Right kidney (tissue), 1 donor: ENCODE measurements around the gene SRPRA.
"Not testable (repeated sequence)": the region's sequence is repeated elsewhere in the genome, so short reads cannot be mapped to it uniquely, and the experiment has no call there.

ENCODE experiments used
- DNase-seq: peaks from one replicate; pipeline ENCODE4 v3.0.0-alpha.2; 2016

Gene SRPRA

DNA sequence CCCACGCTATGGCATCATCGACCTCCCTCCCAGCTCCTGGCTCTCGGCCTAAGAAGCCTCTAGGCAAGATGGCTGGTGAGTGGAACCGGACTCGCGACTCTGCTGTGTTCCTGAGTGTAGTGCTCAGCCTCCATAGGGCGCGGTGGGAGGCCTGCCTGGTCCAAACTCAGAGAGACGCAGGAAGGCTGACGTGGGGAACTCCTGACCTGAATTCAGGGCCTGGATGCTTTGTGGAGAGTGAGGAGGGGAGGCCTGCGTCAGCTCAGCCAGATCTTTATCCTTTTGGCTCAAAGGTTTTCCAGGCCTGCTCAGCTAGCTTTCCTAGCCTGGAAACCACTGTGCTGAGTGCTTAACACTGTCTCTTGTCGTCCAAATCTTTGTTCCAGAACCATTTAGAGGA lies 22.2 kb upstream of the SRPRA start:
- DNase-seq = no peak

- no peak for DNase-seq
These were observed 19.5 kb upstream of the SRPRA start for GRCh38 chr11:126288237-126288636.

DNA sequence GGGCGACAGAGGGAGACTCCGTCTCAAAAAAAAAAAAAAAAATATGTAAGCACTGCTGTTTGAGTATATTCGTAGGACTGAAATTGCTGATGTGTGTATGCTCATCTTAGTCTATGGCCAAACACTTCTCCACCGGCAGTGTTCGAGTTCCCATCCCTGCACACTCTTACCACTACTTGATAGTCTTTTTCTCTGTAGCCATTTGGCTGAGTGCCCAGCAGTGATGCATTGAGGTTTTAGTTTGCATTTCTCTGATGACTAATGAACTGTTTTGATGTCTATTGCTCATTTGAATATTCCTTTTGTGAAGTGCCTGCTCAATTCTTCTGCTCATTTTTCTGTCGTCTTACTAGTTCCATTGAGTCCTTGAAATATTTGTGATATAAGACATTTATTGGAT lies 16.1 kb upstream of the SRPRA start:
- DNase-seq = no peak

GRCh38 chr11:126282736-126283591 lies 14.3 kb upstream of the SRPRA start, which contains the start of gene TIRAP:
Gene TIRAP (plus strand): TSS chr11:126283093. CDS start chr11:126290895, 7,802 bp downstream.
- DNase-seq = peak; percentile 90

- no peak for DNase-seq
These were observed 13.7 kb upstream of the SRPRA start for GRCh38 chr11:126282361-126282735.

DNA sequence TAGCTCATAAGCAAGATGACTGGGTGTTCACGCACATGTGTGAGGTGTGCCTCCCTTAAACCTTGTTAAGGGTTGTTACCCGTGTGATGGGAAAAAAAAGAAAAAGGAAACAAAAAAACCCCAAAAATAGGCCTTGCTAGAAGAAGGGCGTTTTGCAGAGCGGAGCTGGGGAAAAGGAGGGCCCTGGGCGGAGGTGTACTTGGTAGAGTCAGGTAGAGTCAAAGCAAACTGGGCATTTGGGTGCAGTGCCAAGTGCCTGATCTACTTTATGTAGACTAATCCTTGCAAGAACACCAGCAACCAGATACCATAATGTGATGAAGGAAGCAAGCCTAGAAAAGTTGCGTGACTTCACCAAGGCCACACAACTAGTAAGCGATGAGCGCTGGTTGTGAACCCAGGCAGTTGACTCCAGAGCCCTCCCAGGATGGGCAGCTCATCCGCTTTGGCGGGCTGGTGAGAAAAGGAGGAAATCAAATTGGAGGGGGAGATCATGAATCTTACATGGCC lies 13.0 kb upstream of the SRPRA start:
- no peak for DNase-seq

DNA sequence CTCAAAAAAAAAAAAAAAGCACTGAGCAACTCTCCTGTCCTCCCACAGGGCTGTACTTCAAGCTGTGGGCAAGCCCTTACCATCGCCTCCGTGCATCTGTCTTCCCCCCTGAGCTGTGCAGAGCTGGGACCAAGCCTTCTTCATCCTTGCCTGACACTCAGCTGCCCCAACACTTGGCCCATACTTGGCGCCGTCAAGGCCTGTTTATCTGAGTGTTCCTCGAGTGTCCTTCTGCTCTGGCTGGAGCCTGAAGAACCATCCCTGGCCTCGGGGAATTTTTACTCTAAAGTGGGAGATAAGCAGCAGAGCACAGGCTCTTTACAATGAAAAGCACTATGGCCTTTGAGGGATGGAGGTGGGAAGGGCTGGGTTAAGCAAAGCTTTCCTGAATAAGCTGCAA lies 12.6 kb upstream of the SRPRA start:
- DNase-seq = no peak

DNA sequence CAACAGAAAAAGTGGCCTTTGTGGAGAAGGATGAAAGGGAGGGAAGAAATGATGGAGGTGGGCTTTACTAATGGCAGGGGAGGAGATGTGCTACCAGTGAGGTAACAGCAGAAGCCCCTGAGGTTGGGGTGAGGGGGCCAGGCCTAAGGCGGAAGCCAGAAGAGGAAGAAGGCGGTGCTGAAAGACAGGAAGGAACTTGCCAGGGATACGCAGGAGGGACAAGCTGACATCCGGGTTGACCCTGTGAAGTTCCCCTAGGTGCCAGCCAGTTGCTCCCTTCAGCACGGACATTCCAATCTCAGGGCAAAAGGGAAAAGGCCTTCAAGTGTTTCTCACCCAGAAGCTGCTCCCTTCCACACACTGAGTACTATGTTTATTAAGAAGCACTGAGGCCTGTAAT lies 11.9 kb upstream of the SRPRA start:
- DNase-seq = no peak

- DNase-seq = no peak
These were observed 10.5 kb upstream of the SRPRA start for GRCh38 chr11:126279191-126279590.

DNA sequence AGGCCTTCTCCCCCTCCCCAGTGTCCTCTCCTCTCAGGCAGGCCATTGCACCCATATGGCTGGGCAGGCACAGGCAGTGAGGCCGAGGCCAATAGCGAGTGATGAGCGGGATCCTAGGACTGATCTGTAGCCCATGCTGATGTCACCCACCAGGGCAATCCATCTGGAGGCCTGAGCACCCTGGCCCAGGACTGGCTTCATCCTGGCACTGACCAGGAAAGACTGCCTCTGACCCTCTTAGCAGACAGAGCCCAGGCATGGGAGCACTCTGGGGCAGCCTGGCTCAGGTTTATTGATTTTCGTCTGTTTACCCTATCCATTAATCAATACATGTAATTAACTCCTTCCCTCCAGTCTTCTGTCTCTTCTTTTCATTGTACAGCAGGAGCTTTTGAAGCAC lies 9.1 kb upstream of the SRPRA start:
- no peak for DNase-seq

- DNase-seq = no peak
These were observed 8.6 kb upstream of the SRPRA start for GRCh38 chr11:126277322-126277721.

DNA sequence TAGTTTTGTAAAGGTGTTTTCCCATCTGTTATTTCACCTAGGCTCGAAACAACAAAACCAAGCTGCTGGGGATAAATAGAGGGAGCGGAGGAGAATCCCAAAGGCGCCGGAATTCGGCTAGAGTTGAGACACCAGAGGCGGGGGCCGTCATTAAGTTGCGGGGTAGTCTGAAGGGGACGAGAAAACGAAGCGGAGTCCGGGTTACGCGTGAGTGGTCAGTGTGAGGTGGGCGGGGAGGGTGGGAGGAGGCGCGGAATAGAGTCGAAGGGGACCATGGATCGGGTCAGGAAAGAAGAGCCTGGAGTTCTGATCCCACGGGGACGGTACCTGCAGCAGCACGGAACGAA lies 361 bp downstream of the SRPRA start:
- no peak for DNase-seq

DNA sequence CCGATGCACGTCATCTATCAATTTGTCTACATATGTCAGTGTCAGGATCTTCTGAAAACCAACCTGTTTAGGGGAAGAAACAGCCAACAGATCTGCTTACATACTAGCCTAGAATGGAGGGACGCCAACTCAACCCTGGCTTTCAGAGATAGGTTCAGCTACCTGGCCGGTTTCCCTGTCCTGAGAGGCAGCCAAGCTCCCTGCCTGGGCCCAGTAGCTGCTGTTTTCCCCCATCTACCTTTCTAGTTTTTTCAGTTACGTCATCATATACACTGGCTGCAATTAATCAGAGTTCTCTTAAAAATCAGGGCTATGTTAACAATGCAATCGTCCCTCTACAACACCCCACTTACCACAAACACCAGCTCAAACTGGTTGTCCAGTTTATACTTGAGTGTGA lies 1.0 kb downstream of the SRPRA start:
- DNase-seq = no peak

DNA sequence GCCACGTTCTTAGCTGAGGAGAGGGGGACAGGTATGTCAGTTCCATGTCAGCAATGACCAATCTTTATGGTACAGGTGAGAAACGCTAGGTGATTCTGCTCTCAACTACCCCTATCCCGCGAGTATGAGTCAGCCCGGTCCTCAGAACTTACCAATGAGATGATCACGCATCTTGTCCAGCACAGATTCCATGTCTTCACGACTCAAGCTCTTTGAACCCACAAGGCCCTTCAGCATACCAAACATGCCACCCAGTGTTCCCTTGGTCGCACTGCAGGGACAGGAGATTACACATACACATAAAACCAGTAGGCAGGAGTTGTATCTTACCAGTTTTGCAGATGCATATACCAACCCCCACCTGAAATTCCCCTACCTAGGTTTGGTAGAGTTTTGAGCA lies 2.9 kb downstream of the SRPRA start:
- no peak for DNase-seq

DNA sequence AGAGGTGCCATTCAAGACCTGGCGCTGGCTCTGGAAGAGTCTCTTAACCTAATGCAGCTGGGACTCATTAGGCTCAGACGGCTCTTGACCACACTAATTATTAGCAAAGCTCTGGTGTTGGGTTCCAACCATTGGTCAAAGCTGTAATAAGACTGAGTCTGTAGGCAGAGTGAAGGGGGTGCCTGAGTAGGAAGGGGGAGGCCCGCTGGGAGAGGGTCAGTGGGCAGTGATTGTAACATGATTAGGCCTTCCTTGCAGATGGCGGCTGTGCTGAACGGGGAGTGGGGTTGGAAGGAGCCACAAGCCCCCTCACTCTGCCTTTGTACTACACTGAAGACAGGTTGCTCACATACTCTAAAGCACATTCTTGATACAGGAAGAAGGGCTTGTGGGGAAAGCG lies 5.2 kb downstream of the SRPRA start:
- no peak for DNase-seq

DNA sequence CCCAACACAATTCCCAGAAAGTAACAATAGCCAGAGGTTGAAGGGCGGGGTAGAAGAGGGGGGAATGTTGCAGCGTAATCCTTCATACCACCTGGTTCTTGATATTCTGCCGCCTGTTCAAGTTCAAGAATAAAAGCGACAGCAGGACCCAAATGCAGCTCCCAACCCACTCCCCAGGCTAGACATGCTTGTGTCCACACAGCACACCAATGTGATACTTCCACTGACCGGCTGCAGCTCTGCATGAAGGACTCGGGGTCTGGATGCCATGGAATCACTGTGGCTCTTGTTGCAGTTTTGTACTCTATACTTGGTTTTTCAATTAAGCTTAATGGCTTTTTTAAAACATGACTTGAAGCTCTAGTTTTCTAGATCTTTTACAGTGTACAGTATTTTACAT lies 6.5 kb downstream of the SRPRA start:
- DNase-seq = no peak

DNA sequence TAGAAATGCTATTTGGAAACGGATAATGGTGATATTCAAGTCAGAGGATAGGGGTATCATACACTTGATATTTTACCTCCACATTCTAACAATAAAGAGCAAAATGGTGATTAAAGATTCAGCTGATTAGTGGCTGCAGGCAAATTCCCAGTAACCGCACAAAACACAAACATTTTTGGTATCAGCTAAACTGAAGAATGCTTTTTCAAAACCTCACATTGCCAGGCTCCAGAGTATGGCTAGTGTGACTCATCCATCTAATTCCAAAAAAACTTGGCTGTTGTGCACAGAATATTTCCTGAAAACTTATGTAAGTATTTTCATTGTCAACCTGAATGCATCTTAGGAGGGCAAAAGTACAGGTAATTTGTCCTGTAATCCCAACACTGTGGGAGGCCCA lies 10.9 kb downstream of the SRPRA start:
- no peak for DNase-seq

GRCh38 chr11:126257144-126257543 lies 11.6 kb downstream of the SRPRA start:
- DNase-seq = no peak

DNA sequence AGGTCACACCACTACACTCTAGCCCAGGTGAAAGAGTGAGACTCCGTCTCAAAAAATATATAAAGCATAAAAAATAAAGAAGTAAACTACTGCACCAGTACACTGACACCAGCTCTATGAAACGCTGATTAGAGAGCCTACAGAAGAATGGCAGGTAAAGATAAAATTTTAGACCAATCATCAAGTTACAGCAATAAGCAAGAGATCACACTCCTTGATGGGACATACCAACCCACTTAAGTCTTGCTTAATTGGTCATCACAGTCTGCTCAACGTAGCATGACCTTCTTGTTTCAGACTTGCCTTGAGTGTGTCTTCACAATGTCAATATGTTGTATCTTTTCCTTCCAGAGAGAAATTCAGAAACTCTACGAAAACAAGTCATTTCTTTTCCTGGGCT lies 12.5 kb downstream of the SRPRA start:
- DNase-seq = no peak

DNA sequence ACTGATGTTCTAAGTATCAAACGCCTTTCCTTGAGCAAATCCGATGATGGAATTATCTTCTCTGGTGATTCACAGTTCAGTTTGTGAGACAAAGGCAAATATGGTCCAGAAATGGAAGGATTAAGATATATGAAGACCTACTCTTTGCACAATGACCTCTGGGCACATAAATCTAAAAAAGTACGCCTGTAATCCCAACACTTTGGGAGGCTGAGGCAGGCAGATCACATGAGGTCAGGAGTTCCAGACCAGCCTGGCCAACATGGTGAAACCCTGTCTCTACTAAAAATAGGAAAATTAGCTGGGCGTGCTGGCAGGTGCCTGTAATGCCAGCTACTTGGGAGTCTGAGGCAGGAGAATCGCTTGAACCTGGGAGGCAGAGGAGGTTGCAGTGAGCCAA lies 13.2 kb downstream of the SRPRA start:
- not testable (repeated sequence) for DNase-seq

- no peak for DNase-seq
These were observed 13.9 kb downstream of the SRPRA start for GRCh38 chr11:126254819-126255218.

- no peak for DNase-seq
These were observed 15.4 kb downstream of the SRPRA start for GRCh38 chr11:126253265-126253664.

- DNase-seq = no peak
These were observed 22.1 kb downstream of the SRPRA start for GRCh38 chr11:126246636-126247035.

GRCh38 chr11:126233391-126233790 lies 35.3 kb downstream of the SRPRA start:
- DNase-seq = no peak

DNA sequence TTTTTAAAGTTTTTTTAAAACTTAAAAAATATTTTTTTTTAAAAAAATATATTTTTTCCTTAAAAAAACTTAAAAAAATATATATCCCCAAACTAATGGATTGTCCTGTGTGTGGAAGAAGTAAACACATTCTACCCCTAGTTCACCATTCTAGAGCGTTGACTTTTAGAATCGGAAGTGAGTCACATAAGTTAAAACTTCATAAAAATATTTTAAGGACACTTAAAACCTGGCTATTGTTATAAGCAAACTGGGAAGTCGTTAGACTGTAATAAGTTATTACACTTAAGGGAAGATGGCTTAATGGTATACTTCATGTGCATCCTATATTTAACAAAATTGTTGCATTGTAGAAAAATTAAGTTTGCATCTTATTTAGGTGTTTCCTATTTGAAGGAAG lies 36.0 kb downstream of the SRPRA start:
- DNase-seq = no peak
